Tongue (tissue), 2 donors: ENCODE measurements around the gene ERN2. TPM values are rescaled to one million over a fixed set of nuclear protein-coding genes. Genes with fewer than 3 reads are reported as not detected.

Experiments used
- DNase-seq: peaks from one replicate; pipeline ENCODE4 v3.0.0-alpha.2; 2015
- total RNA-seq: library from RNA; depleted of rRNA; stranded (reverse); fragments of >200 nt; gene quantifications from one replicate; pipeline ENCODE4 v1.2.3, GENCODE V29; 2014

ERN2 gene
- total RNA-seq, 1 donor from 2014 or later, result not detected

- no peak for DNase-seq
Measured at GRCh38 chr16:23640615-23640930, 72.4 kb downstream of the ERN2 start.

Other genes with a start within 250 kb of the ERN2 start
- gene GGA2, start 202.7 kb downstream of the ERN2 start, total RNA-seq, result 67.6 TPM
- 31.3 TPM for gene EARS2, start 155.9 kb downstream of the ERN2 start, total RNA-seq
- gene UBFD1, start 155.5 kb downstream of the ERN2 start, total RNA-seq, result 145 TPM
- 106 TPM for gene NDUFAB1, start 116.9 kb downstream of the ERN2 start, total RNA-seq
- gene PALB2, start 71.9 kb downstream of the ERN2 start, total RNA-seq, result 8.4 TPM
- 57.6 TPM for gene DCTN5, start 71.8 kb downstream of the ERN2 start, total RNA-seq
- gene PLK1, start 34.3 kb downstream of the ERN2 start, total RNA-seq, result 4.6 TPM
- gene CHP2, start 41.8 kb upstream of the ERN2 start, total RNA-seq, result 0.62 TPM
- gene PRKCB, start 122.8 kb upstream of the ERN2 start, total RNA-seq, result 6.7 TPM